ENCODE data around the gene MAP2K4. TPM values are rescaled to one million over a fixed set of nuclear protein-coding genes. Genes with fewer than 3 reads are reported as not detected.
"Not testable (repeated sequence)": the region's sequence is repeated elsewhere in the genome, so short reads cannot be mapped to it uniquely, and the experiment has no call there.

The MAP2K4 gene
- total RNA-seq, 1 experiment from 2014 or later, result 6.2 TPM

GRCh38 chr17:12140685-12141084 lies 120.0 kb downstream of the MAP2K4 start:
- DNase-seq (ENCODE audit: low spot score), result no peak

- DNase-seq (ENCODE audit: low spot score), result not testable (repeated sequence)
Observed at GRCh38 chr17:12162187-12162586, 141.5 kb downstream of the MAP2K4 start.

- no peak for DNase-seq (ENCODE audit: low spot score)
Observed at GRCh38 chr17:12164085-12164484, 143.4 kb downstream of the MAP2K4 start.

GRCh38 chr17:12178644-12179330 lies 158.1 kb downstream of the MAP2K4 start:
- DNase-seq (ENCODE audit: low spot score), result no peak

GRCh38 chr17:12180644-12181261 lies 160.1 kb downstream of the MAP2K4 start:
- peak; percentile 53 for DNase-seq (ENCODE audit: low spot score)

GRCh38 chr17:12187658-12188057 lies 167.0 kb downstream of the MAP2K4 start:
- no peak for DNase-seq (ENCODE audit: low spot score)

GRCh38 chr17:12193144-12193735 lies 172.6 kb downstream of the MAP2K4 start:
- no peak for DNase-seq (ENCODE audit: low spot score)

Small RNAs within 50 kb of the gene (small RNA-seq; reads per million reads assigned to genes)
- gene MIR744 (4.7 reads per million, percentile 81 among the genes with 10 or more reads in this experiment), gene RNU11-2P (not detected)

Other genes with a start within 250 kb of the MAP2K4 start
- 1.2 and 2.0 TPM in 2 replicates for gene ZNF18, start 23.4 kb upstream of the MAP2K4 start, total RNA-seq (2014; rRNA removed; shearing (Covaris generic))